ENCODE measurements around the gene RFNG. TPM values are rescaled to one million over a fixed set of nuclear protein-coding genes. Genes with fewer than 3 reads are reported as not detected.

Gene RFNG
- total and polyA plus RNA-seq, 2 of the 13 experiments (the other 11 are each of a cell fraction or from before 2014, with no cell fraction given): 61.4 to 64.0 TPM

DNA sequence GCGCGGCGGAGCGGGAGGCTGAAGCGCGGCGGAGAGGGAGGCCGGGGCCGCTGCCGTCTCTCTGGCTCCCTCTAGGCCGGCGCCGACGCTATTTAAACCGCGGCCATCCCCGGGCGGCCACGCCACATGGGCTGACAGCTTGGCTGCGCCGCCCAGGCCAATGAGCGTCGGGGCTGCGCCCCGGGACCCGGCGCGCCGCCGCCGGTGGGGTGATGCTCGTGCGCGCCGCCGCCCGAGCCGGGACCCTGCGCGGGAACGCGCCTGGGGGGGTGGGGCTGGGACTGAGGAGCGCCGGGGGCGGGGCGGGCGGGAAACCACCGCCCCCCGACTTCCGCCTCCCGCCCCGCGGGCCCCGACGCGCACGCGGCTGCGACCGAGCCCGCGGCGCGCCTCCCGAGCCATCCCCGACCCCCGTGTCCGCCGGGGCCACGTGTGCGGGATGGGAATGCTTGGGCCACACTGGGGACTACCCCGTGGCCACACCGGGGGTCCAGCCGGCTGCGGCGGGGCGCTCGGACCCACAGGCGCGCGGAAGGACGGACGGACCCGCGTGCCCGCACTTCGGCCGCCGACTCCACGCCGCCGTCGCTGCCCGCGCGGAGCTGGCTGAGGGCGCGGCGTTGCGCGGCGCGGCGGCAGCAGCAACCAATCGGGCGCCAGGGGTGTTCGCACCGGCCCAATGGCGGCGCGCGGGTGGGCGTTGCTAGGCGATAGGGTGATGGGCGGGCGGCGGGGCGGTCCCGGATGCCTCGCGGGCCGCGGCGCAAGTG is 46.7 kb upstream of the RFNG start, which contains the start of gene FASN (continued):
- TF ChIP-seq, protein P1, sequence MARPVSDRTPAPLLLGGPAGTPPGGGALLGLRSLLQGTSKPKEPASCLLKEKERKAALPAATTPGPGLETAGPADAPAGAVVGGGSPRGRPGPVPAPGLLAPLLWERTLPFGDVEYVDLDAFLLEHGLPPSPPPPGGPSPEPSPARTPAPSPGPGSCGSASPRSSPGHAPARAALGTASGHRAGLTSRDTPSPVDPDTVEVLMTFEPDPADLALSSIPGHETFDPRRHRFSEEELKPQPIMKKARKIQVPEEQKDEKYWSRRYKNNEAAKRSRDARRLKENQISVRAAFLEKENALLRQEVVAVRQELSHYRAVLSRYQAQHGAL (CRISPR knock-in tag; IDR thresholded peaks at IDR 0.05; ENCODE audit: not compliant biosample characterization): peak; percentile 87
- TF ChIP-seq, protein P2, sequence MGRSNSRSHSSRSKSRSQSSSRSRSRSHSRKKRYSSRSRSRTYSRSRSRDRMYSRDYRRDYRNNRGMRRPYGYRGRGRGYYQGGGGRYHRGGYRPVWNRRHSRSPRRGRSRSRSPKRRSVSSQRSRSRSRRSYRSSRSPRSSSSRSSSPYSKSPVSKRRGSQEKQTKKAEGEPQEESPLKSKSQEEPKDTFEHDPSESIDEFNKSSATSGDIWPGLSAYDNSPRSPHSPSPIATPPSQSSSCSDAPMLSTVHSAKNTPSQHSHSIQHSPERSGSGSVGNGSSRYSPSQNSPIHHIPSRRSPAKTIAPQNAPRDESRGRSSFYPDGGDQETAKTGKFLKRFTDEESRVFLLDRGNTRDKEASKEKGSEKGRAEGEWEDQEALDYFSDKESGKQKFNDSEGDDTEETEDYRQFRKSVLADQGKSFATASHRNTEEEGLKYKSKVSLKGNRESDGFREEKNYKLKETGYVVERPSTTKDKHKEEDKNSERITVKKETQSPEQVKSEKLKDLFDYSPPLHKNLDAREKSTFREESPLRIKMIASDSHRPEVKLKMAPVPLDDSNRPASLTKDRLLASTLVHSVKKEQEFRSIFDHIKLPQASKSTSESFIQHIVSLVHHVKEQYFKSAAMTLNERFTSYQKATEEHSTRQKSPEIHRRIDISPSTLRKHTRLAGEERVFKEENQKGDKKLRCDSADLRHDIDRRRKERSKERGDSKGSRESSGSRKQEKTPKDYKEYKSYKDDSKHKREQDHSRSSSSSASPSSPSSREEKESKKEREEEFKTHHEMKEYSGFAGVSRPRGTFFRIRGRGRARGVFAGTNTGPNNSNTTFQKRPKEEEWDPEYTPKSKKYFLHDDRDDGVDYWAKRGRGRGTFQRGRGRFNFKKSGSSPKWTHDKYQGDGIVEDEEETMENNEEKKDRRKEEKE (IDR thresholded peaks at IDR 0.05): no peak
- TF ChIP-seq, protein P3, sequence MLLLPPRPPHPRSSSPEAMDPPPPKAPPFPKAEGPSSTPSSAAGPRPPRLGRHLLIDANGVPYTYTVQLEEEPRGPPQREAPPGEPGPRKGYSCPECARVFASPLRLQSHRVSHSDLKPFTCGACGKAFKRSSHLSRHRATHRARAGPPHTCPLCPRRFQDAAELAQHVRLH (CRISPR knock-in tag; IDR thresholded peaks at IDR 0.05; ENCODE audit: borderline replicate concordance, low read depth): no peak
- TF ChIP-seq CREB1 (IDR thresholded peaks at IDR 0.05): peak; percentile 65; the same call in 1 of the 2 replicates
- TF ChIP-seq CREB1 (CRISPR knock-in tag; IDR thresholded peaks at IDR 0.05): no peak
- TF ChIP-seq ZBTB3 (CRISPR knock-in tag; IDR thresholded peaks at IDR 0.05; ENCODE audit: borderline replicate concordance, low read depth): no peak; the same call in 1 of the 2 replicates
- TF ChIP-seq ZNF749 (CRISPR knock-in tag; IDR thresholded peaks at IDR 0.05; ENCODE audit: borderline replicate concordance): peak; percentile 59
- peak; percentile 63; the same call in 1 of the 2 replicates for TF ChIP-seq HBP1 (CRISPR knock-in tag; IDR thresholded peaks at IDR 0.05; ENCODE audit: low read depth)
- TF ChIP-seq TRIM22 (IDR thresholded peaks at IDR 0.05): no peak
- TF ChIP-seq, protein P4, sequence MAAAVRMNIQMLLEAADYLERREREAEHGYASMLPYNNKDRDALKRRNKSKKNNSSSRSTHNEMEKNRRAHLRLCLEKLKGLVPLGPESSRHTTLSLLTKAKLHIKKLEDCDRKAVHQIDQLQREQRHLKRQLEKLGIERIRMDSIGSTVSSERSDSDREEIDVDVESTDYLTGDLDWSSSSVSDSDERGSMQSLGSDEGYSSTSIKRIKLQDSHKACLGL (CRISPR knock-in tag; IDR thresholded peaks at IDR 0.05): peak; percentile 83
- TF ChIP-seq GMEB2 (CRISPR knock-in tag; IDR thresholded peaks at IDR 0.05; ENCODE audit: low read depth): peak; percentile 10; the same call in 1 of the 2 replicates
- no peak for TF ChIP-seq HHEX (CRISPR knock-in tag; IDR thresholded peaks at IDR 0.05)
- peak; percentile 69 for TF ChIP-seq RBM22 (optimal IDR thresholded peaks at IDR 0.05; ENCODE audit: low read length)
- TF ChIP-seq RBAK (CRISPR knock-in tag; IDR thresholded peaks at IDR 0.05): no peak
- no peak; the same call in 1 of the 2 replicates for TF ChIP-seq ZNF121 (CRISPR knock-in tag; IDR thresholded peaks at IDR 0.05)
- TF ChIP-seq ZNF567 (CRISPR knock-in tag; IDR thresholded peaks at IDR 0.05; ENCODE audit: borderline replicate concordance): no peak; the same call in 1 of the 2 replicates
- 0 out of 2 replicates have a peak, but pooled peaks have one; percentile 34 for TF ChIP-seq SRF (IDR thresholded peaks at IDR 0.05; ENCODE audit: low read depth, low read length)
- peak; percentile 87 for TF ChIP-seq ZFY (CRISPR knock-in tag; IDR thresholded peaks at IDR 0.05)
- peak; percentile 59; the same call in 1 of the 2 replicates for TF ChIP-seq ZNF253 (CRISPR knock-in tag; IDR thresholded peaks at IDR 0.05; ENCODE audit: borderline replicate concordance)
- TF ChIP-seq NR2F6 (IDR thresholded peaks at IDR 0.05): no peak
- TF ChIP-seq NR2F6 (CRISPR knock-in tag; IDR thresholded peaks at IDR 0.05): no peak; the same call in 1 of the 2 replicates
